GM13977 (cell line): ENCODE data around the gene BID.
A peak's percentile ranks its signal among the peaks of the same experiment; 100 is the strongest.

Experiments used
- DNase-seq: peaks from one replicate; pipeline ENCODE4 v3.0.0; 2012; ENCODE audit warnings: low spot score
- CTCF ChIP-seq: IDR thresholded peaks from 2 replicates; pipeline ENCODE4 v1.5.1; 2012; ENCODE audit warnings: mild to moderate bottlenecking, control low read depth; ENCODE audit not compliant: insufficient read depth; ENCODE audit errors: extremely low read depth, missing control alignments
- in situ Hi-C: fragments of 300-500 bp; cut with MboI; formaldehyde crosslinking; loops from one replicate; pipeline ENCODE4 v1.12.0; 2022; ENCODE audit warnings: low sequenced_read_pairs, low pct_unique_long_range_greater_than_20kb, mixed read lengths, inconsistent platforms; ENCODE audit not compliant: unreplicated experiment

BID gene

GRCh38 chr22:17739196-17739975 is 34.9 kb downstream of the BID start:
- in situ Hi-C loops: no loop called here
- no peak for TF ChIP-seq CTCF
- no peak for DNase-seq

DNA sequence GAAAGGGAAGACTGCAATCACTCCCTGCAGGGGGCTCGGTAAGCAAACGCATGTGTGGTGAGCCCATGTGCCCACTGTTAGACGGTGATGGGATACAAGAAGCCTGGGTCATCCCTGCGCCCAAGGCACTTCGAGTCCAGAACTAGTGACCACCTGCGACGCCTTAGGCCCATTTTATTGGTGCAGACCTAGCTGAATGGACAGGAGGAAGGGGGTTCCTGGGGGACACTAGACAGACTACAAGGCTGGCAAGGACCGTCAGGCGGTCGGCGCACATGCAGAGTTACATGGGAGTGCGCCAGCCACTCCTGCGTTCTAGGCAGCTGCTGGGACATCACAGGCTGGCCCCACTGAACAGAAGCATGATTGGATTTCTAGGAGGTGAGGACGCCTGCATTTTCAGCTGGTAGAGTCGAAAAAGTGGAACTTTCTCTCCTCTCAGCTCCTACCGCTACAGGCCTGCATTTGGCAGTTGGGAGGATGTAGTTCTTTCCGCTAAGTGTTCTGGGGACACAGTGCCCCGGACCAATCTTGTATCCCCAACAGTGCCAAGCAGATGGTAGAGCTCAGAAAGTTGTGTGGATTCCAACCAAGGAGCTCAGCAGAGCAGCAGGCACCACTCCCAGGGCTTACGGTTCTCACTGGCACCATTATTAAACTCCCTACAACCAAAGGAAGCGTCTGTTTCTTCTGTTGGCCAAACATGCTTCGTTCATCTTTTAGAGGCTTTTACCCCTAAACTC is 35.7 kb downstream of the BID start:
- no peak for TF ChIP-seq CTCF
- no peak for DNase-seq
- in situ Hi-C loops: no loop called here

DNA sequence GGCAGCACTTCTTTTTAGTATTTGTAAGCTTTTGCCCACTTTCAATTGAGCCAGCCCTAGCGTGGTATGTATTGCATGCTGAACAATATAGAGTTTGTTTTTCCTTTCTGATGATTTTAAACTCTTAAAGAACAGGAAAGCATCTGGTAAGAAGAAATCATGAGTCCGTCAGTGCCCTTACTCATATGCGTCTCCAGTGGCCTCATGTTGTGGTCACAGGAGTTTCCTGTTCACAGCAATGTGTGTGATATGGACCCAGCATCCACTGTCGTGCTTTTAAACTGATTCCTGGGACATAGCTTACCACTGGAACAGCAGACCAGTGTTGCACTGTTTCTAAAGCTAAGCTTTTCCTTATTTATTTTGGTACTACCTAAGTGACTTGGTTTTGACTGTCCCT is 40.1 kb downstream of the BID start:
- in situ Hi-C loops: no loop called here
- TF ChIP-seq CTCF: no peak
- peak; percentile 60 for DNase-seq

DNA sequence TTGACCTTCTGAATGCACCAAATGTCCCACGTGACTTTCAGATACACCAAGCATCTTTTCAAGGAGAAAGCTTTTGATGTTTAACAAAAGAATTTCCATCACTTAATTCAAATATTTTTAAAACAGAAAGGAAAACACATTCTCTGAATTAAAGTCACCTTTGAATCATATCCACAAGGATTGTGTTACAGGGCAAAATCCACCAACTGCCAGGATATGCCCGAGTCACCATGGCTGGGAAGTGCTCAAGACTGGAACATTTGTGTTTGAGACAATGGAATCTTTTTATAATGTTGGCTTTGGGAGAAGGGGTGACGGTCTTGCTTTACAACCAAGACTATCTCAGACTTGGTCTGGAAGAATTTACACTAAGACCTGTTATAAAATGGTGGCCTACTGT is 40.8 kb downstream of the BID start:
- in situ Hi-C loops: no loop called here
- TF ChIP-seq CTCF: no peak
- no peak for DNase-seq

GRCh38 chr22:17732251-17732854 is 41.9 kb downstream of the BID start:
- no peak for DNase-seq
- in situ Hi-C loops: no loop called here
- no peak for TF ChIP-seq CTCF

- TF ChIP-seq CTCF: no peak
- no peak for DNase-seq
- in situ Hi-C loops: no loop called here
Measured at GRCh38 chr22:17729561-17729960, 44.7 kb downstream of the BID start.
